IMR-90 (cell line): ENCODE data around the gene THRAP3. TPM values are rescaled to one million over a fixed set of nuclear protein-coding genes. Genes with fewer than 3 reads are reported as not detected.

Experiments
- ATAC-seq: fragments of 200-7000 bp; cut with Tn5 transposase; 2 replicates; pipeline ENCODE4 v1.9.1; 2020; ENCODE audit warnings: low read depth, mild to moderate bottlenecking, moderate library complexity
- BruUV-seq: library from RNA; stranded (reverse); fragments of 400-500 nt; replicated peaks from 2 replicates; lab custom pipeline; 2021; lab: Mats Ljungman, UMichigan
- CTCF ChIA-PET: fragments of 300-600 bp; formaldehyde crosslinking; extraction: SDS; loops from one replicate; lab custom pipeline; 2021; ENCODE audit warnings: antibody characterized with exemption; lab: Yijun Ruan, JAX
- POLR2A ChIA-PET: fragments of 300-600 bp; sonication (Branson Sonifier 250); formaldehyde crosslinking; loops from one replicate; lab custom pipeline; 2022; ENCODE audit warnings: antibody characterized with exemption; ENCODE audit not compliant: unreplicated experiment; lab: Charles Lee
- DNase-seq: peaks from one replicate; pipeline ENCODE4 v3.0.0; 2013
- H2AFZ ChIP-seq: replicated peaks from 2 replicates; pipeline ENCODE3; 2013; ENCODE audit warnings: low read length, mild to moderate bottlenecking; ENCODE audit not compliant: poor library complexity
- H2AK5ac ChIP-seq: 2 replicates; pipeline ENCODE4 v1.6.1; 2013; ENCODE audit warnings: low read depth, low read length, inconsistent platforms
- H2AK9ac ChIP-seq: replicated peaks from 2 replicates; pipeline ENCODE3; 2013; ENCODE audit warnings: mild to moderate bottlenecking, low read depth, low read length, moderate library complexity; ENCODE audit not compliant: poor library complexity
- H2BK120ac ChIP-seq: 2 replicates; pipeline ENCODE4 v1.6.1; 2013; ENCODE audit warnings: low read depth, low read length, inconsistent platforms
- H2BK15ac ChIP-seq: 3 replicates; pipeline ENCODE4 v1.6.1; 2013; ENCODE audit warnings: low read depth, low read length, inconsistent platforms
- H2BK20ac ChIP-seq: 2 replicates; pipeline ENCODE4 v1.6.1; 2013; ENCODE audit warnings: low read depth, mild to moderate bottlenecking, inconsistent platforms, low read length, moderate library complexity
- H2BK5ac ChIP-seq: 2 replicates; pipeline ENCODE4 v1.6.1; 2013; ENCODE audit warnings: mild to moderate bottlenecking, low read depth, low read length, inconsistent platforms; ENCODE audit not compliant: poor library complexity, severe bottlenecking
- H3K14ac ChIP-seq: replicated peaks from 2 replicates; pipeline ENCODE4 v1.6.1; 2013; ENCODE audit warnings: low read depth, low read length, inconsistent platforms
- H3K18ac ChIP-seq: 2 replicates; pipeline ENCODE4 v1.6.1; 2013; ENCODE audit warnings: low read depth, low read length, control low read depth
- H3K23ac ChIP-seq: 2 replicates; pipeline ENCODE4 v1.6.1; 2013; ENCODE audit warnings: low read depth, low read length, inconsistent platforms
- H3K27ac ChIP-seq: 2 replicates; pipeline ENCODE4 v1.5.1; 2013; ENCODE audit warnings: mild to moderate bottlenecking, control low read depth, low read length; ENCODE audit not compliant: insufficient read depth
- H3K27me3 ChIP-seq: 2 replicates; pipeline ENCODE4 v1.6.1; 2013; ENCODE audit warnings: low read length; ENCODE audit not compliant: control insufficient read depth, insufficient read depth
- H3K36me3 ChIP-seq: 2 replicates; pipeline ENCODE4 v1.6.1; 2013; ENCODE audit warnings: low read length, mixed read lengths; ENCODE audit not compliant: control insufficient read depth, insufficient read depth
- H3K4ac ChIP-seq: 2 replicates; pipeline ENCODE4 v1.6.1; 2013; ENCODE audit warnings: low read depth, low read length, inconsistent platforms
- H3K4me1 ChIP-seq: 2 replicates; pipeline ENCODE4 v1.6.1; 2013; ENCODE audit warnings: low read length, mixed read lengths; ENCODE audit not compliant: control insufficient read depth, insufficient read depth
- H3K4me2 ChIP-seq: 2 replicates; pipeline ENCODE4 v1.6.1; 2013; ENCODE audit warnings: low read depth, mild to moderate bottlenecking, control low read depth, low read length, moderate library complexity
- H3K4me3 ChIP-seq: 2 replicates; pipeline ENCODE4 v1.5.1; 2013; ENCODE audit warnings: low read depth, mild to moderate bottlenecking, control low read depth, low read length, moderate library complexity; ENCODE audit not compliant: insufficient read depth
- H3K56ac ChIP-seq: 2 replicates; pipeline ENCODE4 v1.6.1; 2013; ENCODE audit warnings: low read length, inconsistent platforms; ENCODE audit not compliant: insufficient read depth; ENCODE audit errors: extremely low read depth
- H3K79me1 ChIP-seq, 2 experiments: 2 replicates each; pipeline ENCODE4 v1.6.1; 2013; ENCODE audit warnings: low read length in 2 of 2, inconsistent platforms in 1 of 2, low read depth in 1 of 2
- H3K9ac ChIP-seq: 2 replicates; pipeline ENCODE4 v1.6.1; 2013; ENCODE audit warnings: low read depth, low read length, control low read depth
- H3K9me1 ChIP-seq: 2 replicates; pipeline ENCODE4 v1.6.1; 2013; ENCODE audit warnings: low read length, inconsistent platforms; ENCODE audit not compliant: insufficient read depth
- H3K9me3 ChIP-seq: 2 replicates; pipeline ENCODE4 v1.6.1; 2013; ENCODE audit warnings: low read length; ENCODE audit not compliant: control insufficient read depth, insufficient read depth
- H4K20me1 ChIP-seq: 2 replicates; pipeline ENCODE4 v1.6.1; 2013; ENCODE audit warnings: low read length, inconsistent platforms; ENCODE audit not compliant: insufficient read depth
- H4K5ac ChIP-seq: 2 replicates; pipeline ENCODE4 v1.6.1; 2013; ENCODE audit warnings: mild to moderate bottlenecking, low read depth, low read length, control low read depth
- H4K8ac ChIP-seq, 2 experiments: 2 replicates each; pipeline ENCODE4 v1.6.1; 2013; ENCODE audit warnings: low read depth in 2 of 2, low read length in 2 of 2, control low read depth in 1 of 2, inconsistent platforms in 1 of 2
- H4K91ac ChIP-seq: 2 replicates; pipeline ENCODE4 v1.6.1; 2013; ENCODE audit warnings: low read depth, low read length, inconsistent platforms; ENCODE audit not compliant: insufficient read depth
- BHLHE40 ChIP-seq: fragments of 150-350 bp; IDR thresholded peaks from 2 replicates; pipeline ENCODE4 v1.6.1; 2016; ENCODE audit warnings: mild to moderate bottlenecking, low read depth, low read length
- CEBPB ChIP-seq: IDR thresholded peaks from 2 replicates; pipeline ENCODE4 v1.6.1; 2012; ENCODE audit warnings: low read depth, low read length, improper control_type of control experiment
- CTCF ChIP-seq: conservative IDR thresholded peaks from 2 replicates; pipeline ENCODE4 v1.5.1; 2012; ENCODE audit warnings: mild to moderate bottlenecking, low read depth, low read length, improper control_type of control experiment
- FOS ChIP-seq: fragments of 150-350 bp; IDR thresholded peaks from 2 replicates; pipeline ENCODE4 v1.6.1; 2016; ENCODE audit warnings: low read depth, low read length
- MXI1 ChIP-seq: IDR thresholded peaks from 2 replicates; pipeline ENCODE4 v1.6.1; 2012; ENCODE audit warnings: low read depth, mild to moderate bottlenecking, low read length, moderate library complexity, borderline replicate concordance
- POLR2A ChIP-seq: IDR thresholded peaks from 2 replicates; pipeline ENCODE4 v1.6.1; 2012; ENCODE audit warnings: mild to moderate bottlenecking, low read depth, low read length
- RCOR1 ChIP-seq: IDR thresholded peaks from 2 replicates; pipeline ENCODE4 v1.6.1; 2012; ENCODE audit warnings: mild to moderate bottlenecking, low read length, improper control_type of control experiment; ENCODE audit not compliant: insufficient replicate concordance
- WGBS, 2 experiments: methylation state at CpG; one replicate each; pipeline versions ENCODE4 v1.1.5 to v1.1.7; 2013; ENCODE audit warnings: missing lambda C conversion rate in 2 of 2; ENCODE audit not compliant: insufficient read length in 1 of 2; ENCODE audit errors: extremely low coverage in 2 of 2; 5-methylcytosine and 5-hydroxymethylcytosine counted together
- dilution Hi-C: fragments of 300-500 bp; cut with HindIII; formaldehyde crosslinking; loops from one replicate; pipeline ENCODE4 v1.14.3; 2018; ENCODE audit warnings: low sequenced_read_pairs; ENCODE audit not compliant: unreplicated experiment
- in situ Hi-C: fragments of 300-500 bp; cut with MboI; formaldehyde crosslinking; loops from 3 replicates; pipeline ENCODE4 v1.14.3; 2019; ENCODE audit warnings: low sequenced_read_pairs, inconsistent platforms, mixed read lengths
- intact Hi-C: fragments of 100-400 bp; cut with micrococcal nuclease; formaldehyde crosslinking; loops from 2 replicates; pipeline ENCODE4 v1.10.0; 2022
- polyA plus RNA-seq, 3 experiments: library from polyadenylated mRNA; depleted of rRNA; stranded (reverse); fragments of >200 nt; gene quantifications; 2 replicates each; pipeline ENCODE4 v1.2.3, GENCODE V29; 2012; ENCODE audit warnings: low replicate concordance in 1 of 3
- total RNA-seq: library from RNA; depleted of rRNA; stranded (reverse); fragments of >200 nt; gene quantifications from 2 replicates; pipeline ENCODE4 v1.2.3, GENCODE V29; 2012

THRAP3 gene
- total and polyA plus RNA-seq, 2 of the 4 experiments (the other 2 are of a cell fraction): 60.6 to 66.5 TPM

GRCh38 chr1:36199934-36200741 is 24.1 kb upstream of the THRAP3 start:
- intact Hi-C loops (loop anchor here (5.0 kb wide), 1 partner anchor 43 kb away; the partner anchor contains the start of gene MAP7D1), in situ Hi-C loops (no loop called here), dilution Hi-C loops (no loop called here)
- Histone ChIP-seq H2AK5ac (no peak overlapping the region), H3K4me2 (no peak overlapping the region; the same call in 1 of the 2 replicates), H3K4ac (no peak overlapping the region), H2BK20ac (no peak overlapping the region), H3K79me1 (no peaks in the 10 kb centered on the region), H3K9ac (no peak overlapping the region), H3K14ac (no peak overlapping the region), H4K20me1 (no peaks in the 10 kb centered on the region), H4K5ac (no peak overlapping the region), H3K4me3 (no peak overlapping the region), H3K4me1 (peaks cover 16% of the 10 kb centered on the region), H3K18ac (no peak overlapping the region), H2BK5ac (no peak overlapping the region), H4K91ac (no peak overlapping the region), H3K56ac (no peak overlapping the region), H4K8ac (no peak overlapping the region), H2BK15ac (no peak overlapping the region), H3K9me3 (no peaks in the 10 kb centered on the region), H3K9me1 (peaks cover 9% of the 10 kb centered on the region), H2BK120ac (no peak overlapping the region), H2AFZ (peak overlapping the region; percentile 53), H2AK9ac (no peak overlapping the region), H3K23ac (no peak overlapping the region), H3K27ac (no peak overlapping the region), H3K27me3 (no peaks in the 10 kb centered on the region), H3K36me3 (no peaks in the 10 kb centered on the region)
- CTCF ChIA-PET: interaction anchor here (1.8 kb wide), 1 partner anchor 12 kb away, joined by 5 read pairs; no protein-coding TSS in a partner anchor
- peak; percentile 60 for DNase-seq
- 43% methylated on average over 7 of the region's 13 CpGs; no CpG with 5 or more reads in 1 of the 2 experiments for WGBS, 2 experiments
- TF ChIP-seq CTCF: no peak
- no peak for TF ChIP-seq MXI1
- TF ChIP-seq CEBPB: no peak
- no peak for TF ChIP-seq RCOR1
- TF ChIP-seq FOS: no peak
- TF ChIP-seq POLR2A: no peak
- no peak for TF ChIP-seq BHLHE40
- peak; percentile 38 for ATAC-seq
- POLR2A ChIA-PET: no interaction called here
- BruUV-seq: no TSS peak
